ENCODE data around the gene RBL2.

- TF ChIP-seq CTCF (IDR thresholded peaks at IDR 0.05) (no peak), POLR2A (IDR thresholded peaks at IDR 0.05) (no peak)
Observed at GRCh38 chr16:53482123-53482522, 47.9 kb downstream of the RBL2 start.
